ENCODE data around the gene DCP1A. TPM values are rescaled to one million over a fixed set of nuclear protein-coding genes. Genes with fewer than 3 reads are reported as not detected.

DCP1A gene
- total and polyA plus RNA-seq, 2 donors (not counting 3 experiments of a cell fraction or from before 2014, with no cell fraction given) = 32.3 to 38.0 TPM

- ChIA-PET CTCF (interaction anchor here (1.6 kb wide), 1 partner anchor 9 kb away, joined by 5 read pairs; no protein-coding TSS in a partner anchor), POLR2A (no interaction called here)
- no peaks in the 10 kb centered on the region for H3K27me3 ChIP-seq (ENCODE audit: control insufficient read depth in 2 of 2, insufficient read depth in 2 of 2, low read length in 2 of 2)
- no peak overlapping the region for H3K27ac ChIP-seq (ENCODE audit: insufficient read depth, low read depth, low read length)
- H2AFZ ChIP-seq (ENCODE audit: low read depth, low read length) = no peak overlapping the region
- FAIRE-seq (no peak), DNase-seq (ENCODE audit: low read depth, low spot score) (no peak)
- dilution Hi-C loops (cut with MboI; ENCODE audit: extremely low pct_ligation_motif_present, low sequenced_read_pairs) (no loop called here), intact Hi-C loops (cut with micrococcal nuclease) (no loop called here)
- no TSS peak for BruUV-seq (replicated peaks)
- H3K36me3 ChIP-seq (ENCODE audit: control insufficient read depth in 2 of 2, extremely low read depth in 1 of 2, insufficient read depth in 2 of 2, low read length in 2 of 2) = peaks cover 0 to 2% of the 10 kb centered on the region in 2 experiments
- no peak for TF ChIP-seq POLR2AphosphoS5 (IDR thresholded peaks at IDR 0.05; ENCODE audit: insufficient read depth, low read depth, low read length)
- no peak for TF ChIP-seq JUN (IDR thresholded peaks at IDR 0.05; ENCODE audit: borderline replicate concordance, insufficient read depth, insufficient read length, low read depth)
- no peak for TF ChIP-seq POLR2A (IDR thresholded peaks at IDR 0.05; ENCODE audit: low read depth, low read length)
- no peak for TF ChIP-seq MAX (IDR thresholded peaks at IDR 0.05; ENCODE audit: insufficient read depth, insufficient read length)
- TF ChIP-seq MYC (IDR thresholded peaks at IDR 0.05; ENCODE audit: low read depth, low read length) = no peak
- TF ChIP-seq GATA2 (IDR thresholded peaks at IDR 0.05; ENCODE audit: insufficient read depth, insufficient read length, low read depth, low read length) = no peak
- TF ChIP-seq EZH2 (IDR thresholded peaks at IDR 0.05; ENCODE audit: borderline replicate concordance, low read depth, low read length, severe bottlenecking) = no peak
- no peak for TF ChIP-seq CTCF (IDR thresholded peaks at IDR 0.05; ENCODE audit: extremely low read depth in 1 of 2, insufficient read depth in 1 of 2, low read depth in 1 of 2, low read length in 2 of 2)
- no peaks in the 10 kb centered on the region for H3K4me1 ChIP-seq (ENCODE audit: control insufficient read depth, extremely low read depth, insufficient read depth, low read length)
- H3K4me3 ChIP-seq (replicated peaks in 1 of 3; ENCODE audit: insufficient read depth in 1 of 3, low read depth in 1 of 3, low read length in 3 of 3) = no peak overlapping the region
- no peaks in the 10 kb centered on the region for H3K9me3 ChIP-seq (replicated peaks; ENCODE audit: control insufficient read depth, insufficient read depth, low read length)
- H3K9me1 ChIP-seq (replicated peaks; ENCODE audit: control insufficient read depth, extremely low read depth, insufficient read depth, low read length) = no peaks in the 10 kb centered on the region
- no peak overlapping the region for H3K4me2 ChIP-seq (ENCODE audit: insufficient read depth, low read length)
- no peak overlapping the region for H3K9ac ChIP-seq (replicated peaks; ENCODE audit: extremely low read depth, insufficient read depth, low read length)
- H3K79me2 ChIP-seq (ENCODE audit: control insufficient read depth, insufficient read depth, low read length) = no peaks in the 10 kb centered on the region
- H4K20me1 ChIP-seq (replicated peaks; ENCODE audit: control insufficient read depth, extremely low read depth, insufficient read depth, low read length) = no peaks in the 10 kb centered on the region
Observed at GRCh38 chr3:53278667-53279066, 68.7 kb downstream of the DCP1A start.

All from endothelial cell of umbilical vein (primary cell).